OCI-LY7 (cell line): ENCODE data around the gene CLDN4. TPM values are rescaled to one million over a fixed set of nuclear protein-coding genes. Genes with fewer than 3 reads are reported as not detected.
"Not testable (repeated sequence)": the region's sequence is repeated elsewhere in the genome, so short reads cannot be mapped to it uniquely, and the experiment has no call there.

ENCODE experiments used
- BruUV-seq: library from RNA; stranded (reverse); fragments of 400-500 nt; replicated peaks from 2 replicates; lab custom pipeline; 2021; lab: Mats Ljungman, UMichigan
- CTCF ChIA-PET: fragments of 300-600 bp; sonication (Branson Sonifier 250); formaldehyde crosslinking; loops from one replicate; lab custom pipeline; 2022; ENCODE audit warnings: antibody characterized with exemption; ENCODE audit not compliant: unreplicated experiment; lab: Charles Lee
- POLR2A ChIA-PET: fragments of 300-600 bp; sonication (Branson Sonifier 250); formaldehyde crosslinking; loops from one replicate; lab custom pipeline; 2022; ENCODE audit warnings: antibody characterized with exemption; lab: Charles Lee
- DNase-seq: peaks from one replicate; pipeline ENCODE4 v3.0.0-alpha.2; 2015; ENCODE audit warnings: low spot score
- H2AFZ ChIP-seq: fragments of 200-600 bp; sonication (generic), shearing (Covaris generic); 2 replicates; pipeline ENCODE4 v1.6.1; 2014; ENCODE audit warnings: mild to moderate bottlenecking, antibody characterized with exemption, low read length, moderate library complexity
- H3K27ac ChIP-seq: fragments of 200-600 bp; sonication (generic); 2 replicates; pipeline ENCODE4 v1.5.1; 2014; ENCODE audit warnings: mixed run types, low read depth, mild to moderate bottlenecking, moderate library complexity, low read length, inconsistent platforms; ENCODE audit not compliant: poor library complexity, severe bottlenecking
- H3K36me3 ChIP-seq: fragments of 200-600 bp; sonication (generic); 2 replicates; pipeline ENCODE4 v1.6.1; 2014; ENCODE audit warnings: mild to moderate bottlenecking, antibody characterized with exemption, low read length, moderate library complexity, mixed read lengths; ENCODE audit not compliant: insufficient read depth
- H3K4me1 ChIP-seq: fragments of 200-600 bp; sonication (generic); 2 replicates; pipeline ENCODE4 v1.5.1; 2014; ENCODE audit warnings: mild to moderate bottlenecking, low read length; ENCODE audit not compliant: insufficient read depth, poor library complexity, severe bottlenecking
- H3K4me2 ChIP-seq: fragments of 200-600 bp; sonication (generic); 2 replicates; pipeline ENCODE4 v1.6.1; 2014; ENCODE audit warnings: mild to moderate bottlenecking, low read length
- H3K4me3 ChIP-seq: fragments of 200-600 bp; sonication (generic); 2 replicates; pipeline ENCODE4 v1.5.1; 2014; ENCODE audit warnings: mild to moderate bottlenecking, low read depth, low read length; ENCODE audit not compliant: poor library complexity, severe bottlenecking
- H3K79me2 ChIP-seq: fragments of 200-600 bp; sonication (generic); 2 replicates; pipeline ENCODE4 v1.6.1; 2016; ENCODE audit warnings: low read depth, mild to moderate bottlenecking, low read length, moderate library complexity, mixed read lengths; ENCODE audit not compliant: insufficient read depth
- H3K9me2 ChIP-seq: fragments of 200-600 bp; sonication (generic); 2 replicates; pipeline ENCODE4 v1.6.1; 2016; ENCODE audit warnings: mild to moderate bottlenecking, low read length, mixed read lengths; ENCODE audit not compliant: insufficient read depth
- H3K9me3 ChIP-seq: fragments of 200-600 bp; sonication (generic); 2 replicates; pipeline ENCODE4 v1.6.1; 2014; ENCODE audit warnings: mild to moderate bottlenecking, mixed run types, low read length, mixed read lengths
- H4K20me1 ChIP-seq: fragments of 200-600 bp; sonication (generic); 2 replicates; pipeline ENCODE4 v1.6.1; 2014; ENCODE audit warnings: mild to moderate bottlenecking, antibody characterized with exemption, low read length, moderate library complexity, mixed read lengths; ENCODE audit not compliant: insufficient read depth
- CTCF ChIP-seq: fragments of 200-600 bp; sonication (generic); conservative IDR thresholded peaks from 2 replicates; pipeline ENCODE4 v1.5.1; 2014; ENCODE audit warnings: mild to moderate bottlenecking, antibody characterized with exemption, low read length, moderate library complexity, mixed read lengths
- EZH2phosphoT487 ChIP-seq: fragments of 200-600 bp; sonication (generic); IDR thresholded peaks from 2 replicates; pipeline ENCODE4 v1.6.1; 2018; ENCODE audit warnings: low read depth, borderline replicate concordance, mild to moderate bottlenecking, mixed run types, antibody characterized with exemption, low read length, moderate library complexity, mixed read lengths
- intact Hi-C: fragments of 100-400 bp; cut with micrococcal nuclease; formaldehyde crosslinking; loops from one replicate; pipeline ENCODE4 v1.10.0; 2022; ENCODE audit not compliant: unreplicated experiment
- total RNA-seq, 2 experiments: library from RNA; depleted of rRNA in 1 of 2; stranded (reverse); fragments of >200 nt in 1 of 2; shearing (Covaris generic) in 1 of 2; gene quantifications; 2 replicates each; pipeline ENCODE4 v1.2.3, GENCODE V29; 2014 to 2022

CLDN4 gene
- total RNA-seq, 2 experiments from 2014 or later: 0.13 to 1.0 TPM

GRCh38 chr7:73789051-73789450 lies 41.7 kb upstream of the CLDN4 start:
- peaks cover 4% of the 10 kb centered on the region; the same call in 1 of the 2 replicates for H3K9me3 ChIP-seq
- no peaks in the 10 kb centered on the region for H4K20me1 ChIP-seq
- no TSS peak for BruUV-seq
- TF ChIP-seq EZH2phosphoT487 (no peak), CTCF (no peak)
- no peak overlapping the region for H2AFZ ChIP-seq
- intact Hi-C loops: no loop called here
- no peak overlapping the region for H3K4me3 ChIP-seq
- no peak overlapping the region for H3K4me2 ChIP-seq
- no peak for DNase-seq
- no peaks in the 10 kb centered on the region for H3K9me2 ChIP-seq
- H3K36me3 ChIP-seq: no peaks in the 10 kb centered on the region
- no peaks in the 10 kb centered on the region for H3K79me2 ChIP-seq
- POLR2A ChIA-PET: no interaction called here
- H3K4me1 ChIP-seq: no peaks in the 10 kb centered on the region
- CTCF ChIA-PET: no interaction called here
- H3K27ac ChIP-seq: no peak overlapping the region

- H3K9me3 ChIP-seq, H3K4me3 ChIP-seq, CTCF ChIA-PET, intact Hi-C loops, H3K36me3 ChIP-seq, H3K9me2 ChIP-seq, H3K4me2 ChIP-seq, H2AFZ ChIP-seq, H3K4me1 ChIP-seq, POLR2A ChIA-PET, H3K27ac ChIP-seq, BruUV-seq, H3K79me2 ChIP-seq, H4K20me1 ChIP-seq, DNase-seq: not testable (repeated sequence)
These were observed 39.6 kb upstream of the CLDN4 start for GRCh38 chr7:73791170-73791690.

- H4K20me1 ChIP-seq, H3K4me2 ChIP-seq, H3K27ac ChIP-seq, DNase-seq, H3K36me3 ChIP-seq, H3K9me2 ChIP-seq, BruUV-seq, CTCF ChIA-PET, H3K4me1 ChIP-seq, H2AFZ ChIP-seq, H3K4me3 ChIP-seq, H3K9me3 ChIP-seq, H3K79me2 ChIP-seq, intact Hi-C loops, POLR2A ChIA-PET: not testable (repeated sequence)
These were observed 35.6 kb upstream of the CLDN4 start for GRCh38 chr7:73795188-73795587.

GRCh38 chr7:73796656-73797055 lies 34.1 kb upstream of the CLDN4 start:
- H3K27ac ChIP-seq, H3K79me2 ChIP-seq, H2AFZ ChIP-seq, H3K9me3 ChIP-seq, POLR2A ChIA-PET, CTCF ChIA-PET, H3K4me2 ChIP-seq, H4K20me1 ChIP-seq, BruUV-seq, DNase-seq, H3K4me3 ChIP-seq, H3K36me3 ChIP-seq, H3K4me1 ChIP-seq, H3K9me2 ChIP-seq, intact Hi-C loops: not testable (repeated sequence)

GRCh38 chr7:73797176-73797575 lies 33.6 kb upstream of the CLDN4 start:
- BruUV-seq, intact Hi-C loops, POLR2A ChIA-PET: not testable (repeated sequence)

More at GRCh38 chr7:73797176-73797575, 33.6 kb upstream of the CLDN4 start:
- H2AFZ ChIP-seq, H3K79me2 ChIP-seq, DNase-seq, H3K4me2 ChIP-seq, H3K9me3 ChIP-seq, H4K20me1 ChIP-seq, CTCF ChIA-PET, H3K9me2 ChIP-seq, H3K27ac ChIP-seq, H3K4me1 ChIP-seq, H3K36me3 ChIP-seq, H3K4me3 ChIP-seq: not testable (repeated sequence)
